ENCODE measurements around the gene CASKIN2. TPM values are rescaled to one million over a fixed set of nuclear protein-coding genes. Genes with fewer than 3 reads are reported as not detected.

CASKIN2 gene
- total and polyA plus RNA-seq, 4 donors: 2.3 to 12.1 (median 8.6) TPM

DNA sequence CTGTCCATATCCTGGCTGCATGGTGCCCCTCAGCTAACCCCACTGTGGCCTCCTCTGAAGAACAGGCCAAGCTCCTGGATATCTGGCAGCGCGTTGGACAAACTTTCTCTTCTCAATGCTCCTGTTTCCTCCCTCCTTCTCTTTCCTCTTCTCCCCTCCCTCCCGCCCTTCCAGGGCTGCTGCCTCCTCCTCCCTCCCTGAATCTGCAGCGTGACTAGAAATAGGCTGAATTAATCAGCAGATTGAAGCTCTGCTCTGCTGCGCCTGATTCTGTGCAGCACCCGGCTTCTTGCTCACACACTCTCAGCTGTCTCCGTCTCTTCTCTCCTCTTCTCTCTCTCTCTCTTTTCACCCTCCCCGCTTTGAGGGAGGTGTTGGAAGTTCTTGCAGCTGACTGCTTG is 39.1 kb downstream of the CASKIN2 start:
- Histone ChIP-seq H3K9me3 (ENCODE audit: control insufficient read depth in 4 of 4, low read length in 3 of 4) (no peaks in the 10 kb centered on the region), H3K4me1 (ENCODE audit: control insufficient read depth in 4 of 4, insufficient read depth in 4 of 4, low read length in 3 of 4) (peaks cover 0 to 21% (median 10%) of the 10 kb centered on the region in 4 donors), H3K4me3 (ENCODE audit: low read depth in 1 of 3, low read length in 3 of 3) (no peak overlapping the region), H3K27me3 (ENCODE audit: control insufficient read depth in 4 of 4, insufficient read depth in 4 of 4, low read length in 3 of 4) (no peaks in the 10 kb centered on the region), H3K36me3 (ENCODE audit: control insufficient read depth in 4 of 4, insufficient read depth in 3 of 4, low read depth in 1 of 4, low read length in 3 of 4) (peaks cover 0 to 7% (median 3%) of the 10 kb centered on the region in 4 donors), H3K9ac (ENCODE audit: low read depth in 1 of 2, low read length in 2 of 2) (no peak overlapping the region), H3K27ac (ENCODE audit: low read depth in 1 of 2, low read length in 2 of 2) (peak overlapping the region in 1 of 2 donors; percentile 44)
- DNase-seq (ENCODE audit: low spot score): no peak
- TF ChIP-seq RXRA (IDR thresholded peaks at IDR 0.05) (no peak), SP1 (IDR thresholded peaks at IDR 0.05) (no peak), HNF4A (conservative IDR thresholded peaks at IDR 0.05) (no peak), HNF4G (IDR thresholded peaks at IDR 0.05) (no peak), ATF3 (IDR thresholded peaks at IDR 0.05) (no peak), EGR1 (IDR thresholded peaks at IDR 0.05; ENCODE audit: low read depth in 2 of 2) (no peak), JUND (IDR thresholded peaks at IDR 0.05) (no peak), NR2F2 (IDR thresholded peaks at IDR 0.05) (no peak), GABPA (IDR thresholded peaks at IDR 0.05 in 1 of 2, conservative IDR thresholded peaks at IDR 0.05 in 1 of 2) (no peak), YY1 (IDR thresholded peaks at IDR 0.05) (no peak), FOXA1 (IDR thresholded peaks at IDR 0.05) (no peak), RAD21 (IDR thresholded peaks at IDR 0.05) (no peak), TAF1 (conservative IDR thresholded peaks at IDR 0.05) (no peak), FOXA2 (IDR thresholded peaks at IDR 0.05) (no peak)
- TF ChIP-seq, protein P1, sequence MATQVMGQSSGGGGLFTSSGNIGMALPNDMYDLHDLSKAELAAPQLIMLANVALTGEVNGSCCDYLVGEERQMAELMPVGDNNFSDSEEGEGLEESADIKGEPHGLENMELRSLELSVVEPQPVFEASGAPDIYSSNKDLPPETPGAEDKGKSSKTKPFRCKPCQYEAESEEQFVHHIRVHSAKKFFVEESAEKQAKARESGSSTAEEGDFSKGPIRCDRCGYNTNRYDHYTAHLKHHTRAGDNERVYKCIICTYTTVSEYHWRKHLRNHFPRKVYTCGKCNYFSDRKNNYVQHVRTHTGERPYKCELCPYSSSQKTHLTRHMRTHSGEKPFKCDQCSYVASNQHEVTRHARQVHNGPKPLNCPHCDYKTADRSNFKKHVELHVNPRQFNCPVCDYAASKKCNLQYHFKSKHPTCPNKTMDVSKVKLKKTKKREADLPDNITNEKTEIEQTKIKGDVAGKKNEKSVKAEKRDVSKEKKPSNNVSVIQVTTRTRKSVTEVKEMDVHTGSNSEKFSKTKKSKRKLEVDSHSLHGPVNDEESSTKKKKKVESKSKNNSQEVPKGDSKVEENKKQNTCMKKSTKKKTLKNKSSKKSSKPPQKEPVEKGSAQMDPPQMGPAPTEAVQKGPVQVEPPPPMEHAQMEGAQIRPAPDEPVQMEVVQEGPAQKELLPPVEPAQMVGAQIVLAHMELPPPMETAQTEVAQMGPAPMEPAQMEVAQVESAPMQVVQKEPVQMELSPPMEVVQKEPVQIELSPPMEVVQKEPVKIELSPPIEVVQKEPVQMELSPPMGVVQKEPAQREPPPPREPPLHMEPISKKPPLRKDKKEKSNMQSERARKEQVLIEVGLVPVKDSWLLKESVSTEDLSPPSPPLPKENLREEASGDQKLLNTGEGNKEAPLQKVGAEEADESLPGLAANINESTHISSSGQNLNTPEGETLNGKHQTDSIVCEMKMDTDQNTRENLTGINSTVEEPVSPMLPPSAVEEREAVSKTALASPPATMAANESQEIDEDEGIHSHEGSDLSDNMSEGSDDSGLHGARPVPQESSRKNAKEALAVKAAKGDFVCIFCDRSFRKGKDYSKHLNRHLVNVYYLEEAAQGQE (IDR thresholded peaks at IDR 0.05): no peak
- TF ChIP-seq, protein P2, sequence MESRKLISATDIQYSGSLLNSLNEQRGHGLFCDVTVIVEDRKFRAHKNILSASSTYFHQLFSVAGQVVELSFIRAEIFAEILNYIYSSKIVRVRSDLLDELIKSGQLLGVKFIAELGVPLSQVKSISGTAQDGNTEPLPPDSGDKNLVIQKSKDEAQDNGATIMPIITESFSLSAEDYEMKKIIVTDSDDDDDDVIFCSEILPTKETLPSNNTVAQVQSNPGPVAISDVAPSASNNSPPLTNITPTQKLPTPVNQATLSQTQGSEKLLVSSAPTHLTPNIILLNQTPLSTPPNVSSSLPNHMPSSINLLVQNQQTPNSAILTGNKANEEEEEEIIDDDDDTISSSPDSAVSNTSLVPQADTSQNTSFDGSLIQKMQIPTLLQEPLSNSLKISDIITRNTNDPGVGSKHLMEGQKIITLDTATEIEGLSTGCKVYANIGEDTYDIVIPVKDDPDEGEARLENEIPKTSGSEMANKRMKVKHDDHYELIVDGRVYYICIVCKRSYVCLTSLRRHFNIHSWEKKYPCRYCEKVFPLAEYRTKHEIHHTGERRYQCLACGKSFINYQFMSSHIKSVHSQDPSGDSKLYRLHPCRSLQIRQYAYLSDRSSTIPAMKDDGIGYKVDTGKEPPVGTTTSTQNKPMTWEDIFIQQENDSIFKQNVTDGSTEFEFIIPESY (IDR thresholded peaks at IDR 0.05): no peak
- TF ChIP-seq, protein P3, sequence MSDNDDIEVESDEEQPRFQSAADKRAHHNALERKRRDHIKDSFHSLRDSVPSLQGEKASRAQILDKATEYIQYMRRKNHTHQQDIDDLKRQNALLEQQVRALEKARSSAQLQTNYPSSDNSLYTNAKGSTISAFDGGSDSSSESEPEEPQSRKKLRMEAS (IDR thresholded peaks at IDR 0.05): no peak
- TF ChIP-seq, protein P4, sequence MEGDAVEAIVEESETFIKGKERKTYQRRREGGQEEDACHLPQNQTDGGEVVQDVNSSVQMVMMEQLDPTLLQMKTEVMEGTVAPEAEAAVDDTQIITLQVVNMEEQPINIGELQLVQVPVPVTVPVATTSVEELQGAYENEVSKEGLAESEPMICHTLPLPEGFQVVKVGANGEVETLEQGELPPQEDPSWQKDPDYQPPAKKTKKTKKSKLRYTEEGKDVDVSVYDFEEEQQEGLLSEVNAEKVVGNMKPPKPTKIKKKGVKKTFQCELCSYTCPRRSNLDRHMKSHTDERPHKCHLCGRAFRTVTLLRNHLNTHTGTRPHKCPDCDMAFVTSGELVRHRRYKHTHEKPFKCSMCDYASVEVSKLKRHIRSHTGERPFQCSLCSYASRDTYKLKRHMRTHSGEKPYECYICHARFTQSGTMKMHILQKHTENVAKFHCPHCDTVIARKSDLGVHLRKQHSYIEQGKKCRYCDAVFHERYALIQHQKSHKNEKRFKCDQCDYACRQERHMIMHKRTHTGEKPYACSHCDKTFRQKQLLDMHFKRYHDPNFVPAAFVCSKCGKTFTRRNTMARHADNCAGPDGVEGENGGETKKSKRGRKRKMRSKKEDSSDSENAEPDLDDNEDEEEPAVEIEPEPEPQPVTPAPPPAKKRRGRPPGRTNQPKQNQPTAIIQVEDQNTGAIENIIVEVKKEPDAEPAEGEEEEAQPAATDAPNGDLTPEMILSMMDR (IDR thresholded peaks at IDR 0.05; ENCODE audit: low read depth, low read length, missing input control): no peak
- WGBS: 73% methylated on average over 8 of the region's 8 CpGs

Data from liver (tissue), 9 donors.